Measurements from ENCODE around the gene MRPL50.

The MRPL50 gene

DNA sequence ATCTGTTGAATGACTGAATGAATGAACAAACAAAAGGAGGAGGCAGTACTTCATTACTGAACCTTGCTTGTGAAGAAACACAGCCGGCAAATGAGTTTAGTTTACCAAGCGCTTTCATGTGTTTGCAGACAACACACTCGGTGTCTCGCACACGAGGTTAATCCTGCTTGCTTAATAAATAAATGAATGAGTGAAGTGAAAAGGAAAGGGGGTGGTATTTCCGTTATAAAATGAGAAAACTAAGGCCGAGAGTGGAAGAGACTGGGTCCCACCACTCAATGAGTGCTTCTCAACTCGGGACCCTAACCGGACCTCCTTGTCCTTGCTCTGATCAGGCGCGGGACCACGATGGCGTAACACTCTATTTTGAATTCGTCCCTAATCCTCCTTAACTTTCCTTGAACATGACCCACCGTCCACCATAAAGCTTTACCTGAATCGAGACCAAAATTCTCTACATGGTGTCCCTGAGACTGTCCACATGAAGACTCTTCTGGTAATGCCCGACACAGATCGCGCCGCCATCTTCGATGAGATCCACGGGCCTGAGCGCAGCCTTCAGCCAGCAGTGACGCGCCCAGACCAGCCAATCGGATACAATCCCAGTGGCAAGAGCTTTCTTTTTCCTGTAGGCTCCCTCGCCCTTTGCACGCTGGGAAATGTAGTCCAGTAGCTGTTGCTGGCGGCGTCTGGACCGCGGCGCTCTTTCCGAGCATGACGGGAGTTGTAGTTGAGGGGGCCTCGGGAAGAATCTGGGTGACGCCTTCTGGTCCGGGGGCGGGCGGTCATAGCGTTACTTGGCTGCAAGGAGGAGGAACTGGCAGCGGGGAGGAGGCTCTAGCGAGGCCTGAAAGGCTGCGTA lies at the start of gene MRPL50, which contains the start of gene ZNF189:
Gene MRPL50, minus strand, starts transcription at position 551 of the 862 bp plus-strand sequence. Its CDS starts 26 bp downstream, at position 525.
Gene ZNF189, plus strand, starts transcription at position 784 of the 862 bp plus-strand sequence. CDS start 306 bp downstream, outside the sequence.
- DNase-seq, result peak; percentile 100

DNA sequence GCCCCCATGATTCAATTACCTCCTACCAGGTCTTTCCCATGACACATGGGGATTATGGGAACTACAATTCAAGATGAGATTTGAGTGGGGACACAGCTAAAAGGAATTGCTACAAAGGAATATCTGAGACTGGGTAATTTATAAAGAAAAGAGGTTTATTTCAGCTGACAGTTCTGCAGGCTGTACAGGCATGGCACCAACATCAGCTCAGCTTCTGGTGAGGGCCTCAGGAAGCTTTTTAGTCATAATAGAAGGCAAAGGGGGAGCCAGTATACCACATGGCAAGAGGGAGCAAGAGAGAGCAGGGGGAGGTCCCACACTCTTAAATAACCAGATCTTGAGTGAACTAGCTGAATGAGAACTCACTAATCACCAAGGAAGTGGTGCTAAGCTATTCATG lies 48.3 kb upstream of the MRPL50 start:
- no peak for DNase-seq

DNA sequence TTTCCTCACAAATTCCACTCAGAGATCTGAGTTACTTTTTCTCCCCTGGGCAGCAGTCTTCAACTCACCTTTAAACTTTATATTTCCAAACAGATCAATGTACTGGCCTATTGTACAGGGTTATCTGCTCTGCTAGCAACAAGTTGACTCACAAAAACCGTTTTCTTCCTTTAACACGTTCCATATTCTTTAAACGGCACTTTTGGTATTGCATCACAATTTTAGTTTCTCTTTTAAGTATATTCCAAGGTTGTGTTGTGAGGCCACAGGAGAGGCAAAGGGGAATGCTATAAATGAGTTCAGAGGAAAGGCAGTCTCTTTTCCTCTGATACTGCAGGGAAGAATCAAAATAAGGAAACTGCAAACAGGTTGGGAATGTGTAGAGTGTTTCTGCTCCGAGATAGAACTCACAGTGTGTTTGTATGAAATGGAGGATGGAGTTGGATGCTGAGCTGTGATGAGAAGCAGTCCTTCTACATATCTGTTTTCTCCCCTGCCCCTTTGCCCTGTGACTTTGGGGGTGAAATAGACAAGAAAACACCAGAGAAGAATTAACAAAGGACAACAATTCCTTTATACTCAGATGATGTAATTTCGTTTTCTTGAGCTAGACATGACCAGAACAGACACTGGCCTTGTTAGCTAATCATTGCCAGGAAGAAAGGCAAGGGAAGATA lies 47.1 kb upstream of the MRPL50 start:
- DNase-seq, result no peak

DNA sequence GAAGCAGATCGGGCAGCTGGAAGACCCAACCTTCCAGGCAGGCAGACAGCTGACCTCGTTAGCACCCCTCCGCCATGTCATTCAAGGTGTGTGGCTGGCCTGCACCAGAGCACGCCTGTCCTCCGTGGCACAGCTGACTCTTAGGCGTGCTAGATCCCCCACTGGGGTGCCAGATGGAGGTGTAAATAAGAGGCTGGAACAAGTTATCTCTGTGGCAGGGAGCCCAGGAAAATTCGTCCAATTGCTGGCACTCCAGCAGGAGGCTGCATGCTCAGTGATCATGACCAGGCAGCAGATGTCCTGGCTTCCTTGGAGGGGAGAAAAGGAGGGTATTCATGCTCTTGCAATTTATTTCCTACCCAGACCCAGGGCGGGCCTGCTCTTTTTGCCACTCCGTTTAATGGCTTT lies 45.0 kb upstream of the MRPL50 start:
- peak; percentile 47 for DNase-seq

DNA sequence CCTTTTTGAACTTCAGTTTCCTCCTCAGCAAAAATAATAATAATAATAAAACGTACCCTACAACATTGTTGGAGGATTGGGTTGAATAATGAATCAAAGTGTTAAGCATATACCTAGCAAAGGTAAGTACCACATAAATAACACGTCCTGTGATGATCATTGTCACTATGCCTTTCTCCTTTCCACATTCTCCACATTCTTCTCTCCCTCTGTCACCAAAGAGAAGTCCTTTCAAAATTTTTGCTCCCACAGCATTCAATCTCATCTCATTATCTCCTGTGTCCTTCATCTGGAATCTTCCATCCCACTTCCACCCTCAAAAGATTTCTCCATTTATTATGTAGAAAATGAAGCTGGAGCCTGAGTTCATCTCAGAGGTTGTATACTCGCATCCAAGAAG lies 44.3 kb upstream of the MRPL50 start:
- no peak for DNase-seq

DNA sequence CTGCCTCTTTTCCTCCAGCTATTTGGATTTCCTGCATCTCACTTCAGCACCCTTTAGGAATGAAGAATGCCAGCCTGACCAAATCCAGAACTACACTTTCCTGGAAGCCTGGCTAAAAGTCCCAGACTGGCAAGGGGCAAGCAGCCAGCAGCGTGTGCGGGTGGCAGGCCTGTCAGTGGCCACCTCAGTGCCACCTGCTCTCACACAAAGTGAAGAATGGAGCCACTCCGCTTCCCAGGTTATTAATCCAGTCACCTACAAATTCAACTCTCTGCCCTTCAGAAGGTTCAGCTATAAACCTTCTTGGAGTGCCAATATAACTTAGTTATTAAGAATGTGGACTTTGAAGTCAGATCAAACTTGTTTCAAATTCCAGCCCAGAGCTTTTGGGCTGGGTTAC lies 43.9 kb upstream of the MRPL50 start:
- no peak for DNase-seq

DNA sequence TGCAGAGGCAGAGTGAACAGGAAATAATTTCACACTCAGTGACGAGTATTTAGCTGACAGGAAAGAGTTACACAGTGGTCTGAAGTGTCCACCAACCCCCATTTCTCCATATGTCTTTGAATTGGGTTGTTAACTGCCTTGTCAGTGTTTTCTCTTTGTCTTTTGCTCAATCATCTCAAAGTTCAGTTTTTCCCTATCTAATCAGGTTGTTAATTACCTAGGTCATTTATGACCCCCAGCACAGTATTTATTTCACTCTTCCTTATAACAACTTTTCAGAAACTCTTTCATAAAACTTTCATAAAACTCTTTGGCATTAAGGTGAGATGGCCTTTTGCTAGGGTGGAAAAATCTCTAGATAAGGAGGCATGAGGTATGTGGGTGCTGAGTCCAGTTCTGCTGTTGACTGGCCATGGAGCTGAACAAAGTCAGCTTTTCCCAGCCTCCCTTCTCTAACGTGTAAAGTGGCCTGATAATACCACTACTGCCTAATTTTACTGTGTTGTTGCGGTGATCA lies 42.4 kb upstream of the MRPL50 start:
- DNase-seq, result no peak

DNA sequence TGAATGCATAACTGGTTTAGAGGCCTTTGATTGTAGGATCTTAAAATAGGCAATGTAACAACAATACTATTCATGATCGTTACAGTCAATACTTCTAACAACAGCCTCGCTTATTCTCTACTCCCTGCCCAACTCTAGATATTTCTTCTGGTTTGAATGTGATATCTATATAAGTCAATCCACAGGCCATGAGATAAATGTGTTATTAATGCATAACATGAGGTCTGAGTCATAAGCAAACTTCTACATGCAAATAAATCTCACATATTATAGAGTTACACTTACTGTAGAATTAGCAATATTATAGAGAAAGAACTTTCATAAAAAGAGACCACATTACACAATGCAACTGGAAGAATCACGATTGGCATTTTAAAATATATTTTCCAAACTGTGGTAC lies 40.1 kb upstream of the MRPL50 start:
- no peak for DNase-seq

DNA sequence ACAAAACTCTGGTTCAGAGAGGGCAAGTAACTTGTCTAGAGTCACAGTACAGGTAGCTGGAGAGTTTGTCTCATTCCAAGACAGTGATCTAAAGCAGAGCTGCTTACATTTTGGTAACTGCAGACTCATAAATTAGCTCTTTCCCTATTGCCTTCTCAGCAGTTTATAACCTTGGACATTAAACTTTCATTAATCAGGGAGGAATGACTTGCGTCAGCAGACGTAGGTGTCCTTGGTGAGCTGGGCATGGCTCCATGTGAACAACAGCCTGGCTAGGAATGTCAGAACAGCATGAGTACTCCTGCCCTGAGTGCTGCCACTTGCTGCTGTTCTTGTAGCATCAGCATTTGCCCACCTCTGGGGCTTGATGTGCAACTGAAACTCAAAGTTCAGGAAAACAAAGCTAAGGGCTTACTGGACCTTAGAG lies 39.4 kb upstream of the MRPL50 start:
- no peak for DNase-seq

DNA sequence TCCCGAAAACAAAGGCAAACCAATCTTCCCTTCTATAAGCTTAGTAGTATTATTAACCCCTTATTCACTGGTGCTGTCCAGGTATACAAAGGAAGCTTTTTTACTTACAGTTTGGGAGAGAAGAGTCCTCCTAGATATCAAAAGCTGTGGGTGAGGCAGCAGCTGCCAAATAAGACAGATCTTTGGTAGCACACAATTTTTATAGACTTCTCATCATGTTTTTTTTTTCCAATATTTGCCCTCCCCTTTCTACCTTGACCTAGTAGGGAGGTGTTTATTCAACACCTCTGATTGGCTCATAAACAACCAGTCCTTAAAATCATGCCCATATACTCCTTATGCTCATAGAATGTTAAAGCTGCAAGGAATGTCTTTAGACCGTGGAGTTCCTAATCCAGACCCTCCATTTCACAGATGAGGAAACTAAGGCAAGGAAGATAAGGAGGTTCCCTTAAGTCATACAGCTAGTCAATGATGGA lies 37.2 kb upstream of the MRPL50 start, which contains the start of gene ALDOB:
Gene ALDOB, minus strand, starts transcription at position 174 of the 479 bp plus-strand sequence. CDS start 4,887 bp downstream, outside the sequence.
- DNase-seq, result no peak

DNA sequence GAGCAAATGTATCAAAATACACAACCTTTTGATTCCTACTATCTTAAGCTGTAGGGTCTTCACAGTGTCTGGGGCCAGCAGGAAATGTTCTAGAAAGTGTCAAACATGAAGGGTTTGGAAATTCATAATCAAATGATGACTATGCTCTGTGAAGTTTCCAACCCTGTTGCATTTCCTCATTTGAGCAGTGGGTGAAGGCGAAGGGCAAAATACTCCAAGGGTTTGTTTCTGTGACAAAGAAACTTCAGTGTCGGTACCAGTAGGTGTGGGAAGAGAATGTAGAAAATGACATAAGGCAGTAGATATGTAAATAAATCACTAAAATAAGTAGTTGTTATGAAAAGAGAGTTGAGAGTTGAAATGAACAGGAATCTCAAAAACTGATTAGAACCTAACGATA lies 36.6 kb upstream of the MRPL50 start:
- DNase-seq, result no peak

DNA sequence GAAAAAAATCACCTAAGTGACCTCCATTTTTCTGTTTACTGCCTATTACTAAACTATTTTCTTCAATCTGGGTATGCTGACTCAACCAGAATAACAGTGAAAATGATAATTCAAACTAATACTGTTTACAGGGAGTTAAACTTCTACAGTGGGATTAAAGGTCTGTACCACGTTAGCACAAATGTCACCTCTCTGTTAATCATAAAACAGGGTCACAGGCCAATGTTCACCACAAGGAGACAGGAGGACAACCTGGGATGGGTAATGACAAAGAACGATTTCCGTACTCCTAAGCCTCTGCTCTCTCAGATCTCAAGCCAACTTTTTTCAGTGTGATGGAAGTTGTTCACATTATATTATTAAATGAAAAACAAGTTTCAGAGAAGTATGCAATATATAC lies 34.8 kb upstream of the MRPL50 start:
- no peak for DNase-seq

DNA sequence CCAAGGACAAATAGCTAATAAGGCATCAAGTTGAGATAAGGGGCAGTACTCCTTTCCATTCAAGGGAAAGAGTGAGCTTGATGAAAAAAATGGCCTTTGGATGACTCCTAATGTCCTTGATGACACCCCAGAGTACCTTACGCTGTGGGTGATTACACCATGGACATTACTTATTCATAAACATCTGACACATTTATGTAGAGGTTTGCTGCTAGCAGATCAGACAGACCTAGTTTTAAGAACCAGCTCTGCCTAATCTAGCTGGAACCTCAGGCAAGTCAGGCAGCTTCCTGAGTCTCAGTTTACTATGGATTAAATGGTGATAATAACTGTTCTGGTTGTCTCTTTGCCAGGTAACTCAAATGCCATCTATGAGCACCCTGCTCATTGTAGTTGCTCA lies 34.3 kb upstream of the MRPL50 start:
- no peak for DNase-seq

DNA sequence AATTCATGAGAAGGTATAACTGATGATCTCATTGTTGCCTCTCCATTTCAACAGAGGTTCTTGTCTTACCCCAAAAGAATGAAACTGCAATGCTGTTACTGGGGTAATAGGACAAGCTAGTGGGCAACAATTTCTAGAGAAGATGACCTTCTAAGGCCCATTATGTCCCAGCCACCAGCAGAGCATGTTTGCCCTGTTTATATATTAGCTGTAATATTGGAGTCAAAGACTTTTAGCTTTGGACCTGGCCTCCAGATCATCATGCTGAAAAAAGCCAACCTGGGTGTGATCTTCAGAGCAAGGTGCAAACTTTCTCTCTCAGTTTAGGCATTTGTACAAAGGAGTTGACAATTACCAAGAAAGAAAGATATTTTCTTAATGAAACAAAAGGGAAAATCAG lies 33.8 kb upstream of the MRPL50 start:
- DNase-seq, result no peak

DNA sequence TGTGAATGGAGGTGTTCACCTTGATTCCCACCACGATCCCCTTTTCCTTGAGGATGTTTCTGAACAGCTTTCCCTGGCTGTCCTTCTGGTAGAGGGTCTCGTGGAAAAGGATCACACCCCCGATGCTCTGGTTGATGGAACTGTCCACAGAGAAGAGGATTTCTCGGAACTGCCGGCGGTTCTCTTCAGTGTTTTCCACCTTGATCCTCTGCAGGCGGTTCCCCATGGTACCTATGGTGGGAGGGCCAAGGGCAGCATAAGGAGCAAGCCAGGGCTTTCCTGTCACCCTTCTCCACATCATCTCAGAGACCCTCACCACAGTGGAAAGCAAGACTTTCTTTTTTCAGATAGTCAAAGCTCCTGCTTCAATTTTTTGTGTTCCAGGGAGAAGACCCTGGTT lies 31.3 kb upstream of the MRPL50 start:
- no peak for DNase-seq

DNA sequence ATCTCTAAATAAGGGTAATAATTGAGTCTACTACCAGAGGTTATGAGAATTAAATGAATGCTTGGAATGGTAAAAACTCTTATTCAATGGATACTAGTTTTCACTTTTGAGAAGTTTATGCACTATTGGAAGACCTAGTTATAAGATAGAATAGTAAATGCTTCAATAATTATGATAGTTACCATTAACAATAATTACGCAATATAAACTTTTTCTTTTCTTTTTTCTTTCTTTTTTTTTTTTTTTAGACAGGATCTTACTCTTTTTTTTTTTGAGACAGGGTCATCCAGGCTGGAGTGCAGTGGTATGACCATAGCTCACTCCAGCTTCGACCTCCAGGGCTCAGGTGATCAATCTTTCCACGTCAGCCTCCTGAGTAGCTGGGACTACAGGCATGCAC lies 30.5 kb upstream of the MRPL50 start:
- no peak for DNase-seq

DNA sequence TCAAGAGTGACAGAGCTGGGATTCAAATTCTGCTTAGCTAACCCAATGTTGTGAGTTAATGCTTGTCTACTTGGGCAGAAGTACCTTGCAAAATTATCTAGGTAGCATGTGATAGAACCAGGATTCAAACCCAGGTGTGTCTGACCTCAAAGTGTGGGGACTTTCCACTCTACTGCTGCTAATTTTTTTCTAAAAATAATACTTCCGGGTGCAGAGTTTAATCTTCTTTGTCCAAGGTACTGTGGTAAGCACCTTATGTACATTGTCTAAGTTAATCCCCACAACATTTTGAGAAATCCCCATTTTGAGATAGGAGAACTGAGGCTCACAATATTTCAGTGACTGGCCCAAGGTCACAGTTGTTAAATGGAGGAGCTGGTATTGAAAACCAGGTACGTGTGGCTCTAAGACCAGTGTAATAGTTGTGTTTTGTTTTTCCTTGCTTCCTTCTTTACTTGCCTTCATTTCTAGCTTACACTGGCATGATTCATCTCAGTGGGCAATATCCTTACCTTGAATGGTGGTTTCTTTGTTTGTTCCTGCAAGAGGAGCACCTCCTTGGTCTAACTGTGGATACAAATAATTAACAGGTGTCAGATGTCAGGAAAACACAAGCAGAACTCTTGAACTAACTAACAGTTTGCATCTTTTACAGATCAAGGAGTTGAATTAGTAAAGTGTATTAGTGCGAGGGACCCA lies 29.7 kb upstream of the MRPL50 start:
- DNase-seq, result no peak

DNA sequence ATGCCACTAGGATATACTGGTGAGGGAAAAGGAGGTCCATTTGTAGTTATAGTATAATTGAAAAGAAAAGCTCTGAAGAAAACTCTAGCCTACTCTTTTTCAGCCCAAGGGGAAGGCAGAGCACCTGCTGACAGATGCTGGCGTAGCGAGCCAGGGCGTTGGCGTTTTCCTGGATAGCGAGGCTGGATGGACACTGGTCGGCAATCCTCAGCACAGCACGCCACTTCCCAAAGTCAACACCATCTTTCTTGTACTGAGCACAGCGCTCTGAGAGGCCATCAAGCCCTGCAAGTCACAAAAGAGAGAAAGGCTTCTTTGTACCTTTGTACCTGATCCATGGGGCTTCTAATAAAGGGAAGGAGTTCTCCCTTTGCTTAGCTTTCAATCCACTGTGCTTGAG lies 28.9 kb upstream of the MRPL50 start:
- DNase-seq, result no peak

DNA sequence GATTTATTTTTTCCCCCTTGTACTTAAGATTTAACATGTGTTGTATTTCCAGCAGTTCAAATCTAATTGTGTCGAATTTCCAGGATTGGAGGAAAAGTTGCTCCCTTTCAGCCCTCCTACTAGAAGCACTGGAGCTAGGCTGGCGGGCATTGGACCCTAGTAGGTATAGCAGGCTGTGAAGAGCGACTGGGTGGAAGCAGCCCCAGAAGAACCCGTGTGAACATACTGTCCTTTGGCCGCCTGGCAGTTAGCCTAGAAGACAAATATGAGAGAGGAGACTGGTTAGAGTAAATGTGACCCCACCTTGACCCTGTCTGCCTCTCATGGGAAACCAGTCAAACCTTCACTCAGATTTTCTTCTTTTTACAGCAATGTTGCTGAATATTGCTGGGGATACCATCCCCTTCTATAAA lies 23.2 kb upstream of the MRPL50 start:
- DNase-seq, result no peak

DNA sequence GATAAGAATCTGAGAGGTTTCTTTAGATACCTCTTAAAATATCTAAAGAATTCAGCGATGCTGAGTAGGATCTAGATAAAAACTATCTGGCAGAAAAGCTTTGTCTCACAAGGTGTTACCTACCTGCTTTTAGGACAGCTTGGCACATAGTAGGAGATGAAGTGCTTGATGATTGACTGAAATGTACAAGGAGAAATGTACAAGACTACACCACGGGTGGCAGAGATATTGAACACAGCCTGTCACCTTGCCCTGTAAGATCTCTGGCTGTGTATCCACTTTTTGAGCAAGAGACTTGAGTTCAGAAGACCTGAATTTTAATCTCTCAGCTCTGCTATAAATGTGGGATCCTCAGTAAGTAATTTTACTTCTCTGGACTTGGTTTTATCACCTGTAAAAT lies 21.4 kb upstream of the MRPL50 start:
- DNase-seq, result no peak

DNA sequence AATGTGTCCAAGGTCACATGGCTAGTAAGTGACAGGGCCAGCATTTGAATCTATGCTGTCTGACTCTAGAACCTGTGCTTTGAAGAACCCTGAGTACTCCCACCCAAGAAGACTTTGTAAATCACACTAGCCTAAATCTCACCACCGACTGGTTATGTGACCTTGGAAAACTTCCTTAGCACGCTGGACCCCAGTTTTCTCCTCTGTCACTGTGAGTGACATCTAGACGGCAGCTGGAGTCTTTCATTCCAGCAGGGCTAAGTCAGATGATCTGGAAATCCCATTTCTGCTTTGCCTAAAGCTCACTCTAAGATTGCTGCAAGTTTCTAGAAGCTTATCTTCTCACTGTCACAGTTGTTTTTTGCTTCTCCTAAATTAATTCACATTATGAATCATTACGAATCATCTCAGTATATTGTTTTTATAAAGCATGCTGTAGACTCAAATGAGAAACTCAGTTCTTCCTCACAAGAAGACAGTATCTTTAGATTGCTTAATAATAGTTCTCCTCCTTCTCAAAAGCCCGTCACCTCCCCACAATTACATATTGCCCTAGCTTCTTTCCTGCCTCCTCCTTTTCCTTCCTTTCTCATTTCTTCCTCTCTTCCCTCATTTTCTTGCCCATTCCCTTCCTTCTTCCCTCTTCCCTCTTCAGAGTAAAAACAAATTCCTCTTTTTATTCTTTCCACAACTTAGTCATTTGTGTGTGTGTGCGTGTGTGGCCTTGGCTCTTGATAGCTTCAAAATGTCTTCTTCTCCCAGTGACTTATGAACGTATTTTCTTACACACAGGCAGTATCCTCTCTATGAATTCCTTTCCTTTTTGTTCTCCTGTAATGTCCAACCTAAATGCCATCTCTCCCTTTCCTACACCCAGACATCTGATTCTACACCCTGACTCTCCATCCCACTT lies 20.4 kb upstream of the MRPL50 start:
- DNase-seq, result no peak

DNA sequence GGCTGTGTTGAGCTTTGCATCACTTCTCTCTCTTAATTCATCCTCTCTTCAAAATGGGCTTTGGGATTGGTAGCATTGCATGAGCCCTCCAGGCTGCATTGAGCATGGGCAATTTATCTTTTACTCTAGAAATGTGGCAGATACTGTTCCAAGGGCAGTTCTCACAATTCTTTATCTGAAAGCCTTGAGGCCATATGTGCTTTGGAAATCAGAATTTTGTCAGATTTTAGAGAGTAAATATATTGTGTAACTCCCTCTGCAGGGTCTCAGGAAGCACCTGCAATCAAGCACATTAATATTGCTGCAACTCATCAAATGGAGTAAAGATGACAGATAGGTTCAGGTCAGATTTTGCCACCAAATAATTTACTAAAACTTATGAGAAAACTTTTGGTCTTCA lies 19.6 kb upstream of the MRPL50 start:
- no peak for DNase-seq
